Inferior parietal cortex (tissue), 1 donor: Measurements from ENCODE around the gene CCDC28B.

Source experiments
- DNase-seq: peaks from one replicate; pipeline ENCODE4 v3.0.0-alpha.2; 2016; ENCODE audit errors: extremely low spot score

CCDC28B gene

DNA sequence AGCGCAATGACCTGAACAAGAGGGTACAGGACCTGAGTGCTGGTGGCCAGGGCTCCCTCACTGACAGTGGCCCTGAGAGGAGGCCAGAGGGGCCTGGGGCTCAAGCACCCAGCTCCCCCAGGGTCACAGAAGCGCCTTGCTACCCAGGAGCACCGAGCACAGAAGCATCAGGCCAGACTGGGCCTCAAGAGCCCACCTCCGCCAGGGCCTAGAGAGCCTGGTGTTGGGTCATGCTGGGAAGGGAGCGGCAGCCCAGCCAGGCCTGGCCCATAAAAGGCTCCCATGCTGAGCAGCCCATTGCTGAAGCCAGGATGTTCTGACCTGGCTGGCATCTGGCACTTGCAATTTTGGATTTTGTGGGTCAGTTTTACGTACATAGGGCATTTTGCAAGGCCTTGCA lies 5.4 kb upstream of the CCDC28B start:
- no peak for DNase-seq

- DNase-seq = no peak
Observed at GRCh38 chr1:32195531-32195930, 4.9 kb upstream of the CCDC28B start.

- peak; percentile 20 for DNase-seq
Observed at GRCh38 chr1:32195972-32196823, 4.2 kb upstream of the CCDC28B start.

- no peak for DNase-seq
Observed at GRCh38 chr1:32197074-32197473, 3.3 kb upstream of the CCDC28B start.

- DNase-seq = no peak
Observed at GRCh38 chr1:32197837-32198236, 2.6 kb upstream of the CCDC28B start.

- no peak for DNase-seq
Observed at GRCh38 chr1:32198237-32199042, 2.0 kb upstream of the CCDC28B start.

- DNase-seq = no peak
Observed at GRCh38 chr1:32199043-32199716, 1.2 kb upstream of the CCDC28B start.

- DNase-seq = no peak
Observed at GRCh38 chr1:32199717-32200072, 700 bp upstream of the CCDC28B start.

DNA sequence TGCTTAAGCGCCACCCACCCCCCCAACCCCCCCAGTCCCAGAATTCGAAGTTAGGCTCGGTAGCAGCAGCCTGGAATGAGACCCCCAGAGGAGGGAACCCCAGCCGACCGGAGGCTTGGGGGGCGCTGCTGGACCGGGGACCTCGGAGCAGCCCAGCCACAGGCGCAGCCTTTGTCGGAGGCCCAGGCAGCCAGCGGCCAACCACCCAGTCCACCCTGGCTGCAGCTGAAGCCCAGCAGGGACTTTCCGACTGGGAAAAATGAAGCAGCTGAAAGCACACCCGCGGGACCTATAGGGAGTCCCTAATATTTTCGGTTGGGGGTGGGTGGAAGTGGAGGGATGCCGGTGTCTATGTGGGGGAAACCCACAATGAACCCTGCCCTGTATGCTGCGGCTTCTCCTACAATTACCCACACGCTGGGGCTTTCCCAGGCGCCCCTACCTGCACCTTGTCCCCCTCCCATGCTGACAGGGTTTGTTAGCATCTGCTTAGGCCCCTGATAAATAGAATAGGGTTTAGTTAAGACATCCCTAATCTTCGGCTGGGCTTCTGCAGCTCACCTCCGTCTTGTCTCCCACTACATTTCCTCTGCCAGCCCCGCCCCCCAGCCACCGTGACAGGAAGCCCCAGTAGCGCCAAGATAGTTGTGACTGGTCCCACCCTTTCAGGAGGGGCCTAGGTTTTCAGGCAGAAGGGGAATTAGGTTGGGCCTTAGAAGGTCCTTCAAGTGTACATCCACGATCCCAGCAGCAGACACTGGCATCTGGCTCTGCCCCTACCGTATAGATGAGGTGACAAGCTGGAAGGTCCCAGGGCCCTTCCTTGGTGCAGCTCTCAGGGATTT lies 838 bp downstream of the CCDC28B start:
- DNase-seq = peak; percentile 13

DNA sequence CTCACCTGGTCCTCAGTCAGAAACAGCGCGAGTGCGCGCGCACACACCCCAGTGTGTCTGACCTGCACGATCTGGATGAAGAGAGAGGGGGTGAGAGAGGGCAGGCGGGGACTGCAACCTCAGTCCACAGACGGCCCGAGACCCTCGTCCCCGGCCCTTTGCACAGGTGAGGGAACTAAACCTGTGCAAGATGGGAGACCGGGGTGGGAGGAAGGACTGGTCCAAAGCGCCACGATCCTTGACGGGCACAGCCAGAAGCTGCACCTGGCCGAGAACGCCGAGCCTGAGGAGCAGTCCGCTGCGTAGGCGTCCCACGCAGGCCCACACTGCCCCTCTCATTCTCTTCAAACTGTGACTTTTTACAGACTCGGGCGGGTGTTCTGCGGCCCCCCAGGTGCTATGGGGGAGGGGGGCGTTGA lies 4.6 kb downstream of the CCDC28B start:
- DNase-seq = no peak

GRCh38 chr1:32205401-32206370 lies 5.3 kb downstream of the CCDC28B start, which contains the start of gene IQCC:
Gene IQCC (plus strand): TSS chr1:32205671. CDS start chr1:32205682, 11 bp downstream.
- peak; percentile 90 for DNase-seq

DNA sequence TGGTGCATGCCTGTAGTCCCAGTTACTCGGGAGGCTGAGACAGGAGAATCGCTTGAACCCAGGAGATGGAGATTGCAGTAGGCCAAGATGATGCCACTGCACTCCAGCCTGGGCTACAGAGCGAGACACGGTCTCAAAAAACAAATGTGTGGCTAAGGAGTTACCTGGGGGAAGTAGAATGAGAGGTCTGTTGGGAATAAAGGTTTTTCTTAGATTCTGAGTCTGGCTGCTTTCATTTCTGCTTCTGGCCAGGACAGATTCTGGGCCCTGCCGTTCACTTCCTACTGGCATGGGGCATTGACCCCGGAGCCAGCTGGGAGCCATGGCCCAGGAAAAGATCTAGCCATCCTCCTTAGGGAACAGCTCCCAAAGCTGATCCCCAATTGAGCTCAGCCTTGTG lies 8.1 kb downstream of the CCDC28B start:
- no peak for DNase-seq

DNA sequence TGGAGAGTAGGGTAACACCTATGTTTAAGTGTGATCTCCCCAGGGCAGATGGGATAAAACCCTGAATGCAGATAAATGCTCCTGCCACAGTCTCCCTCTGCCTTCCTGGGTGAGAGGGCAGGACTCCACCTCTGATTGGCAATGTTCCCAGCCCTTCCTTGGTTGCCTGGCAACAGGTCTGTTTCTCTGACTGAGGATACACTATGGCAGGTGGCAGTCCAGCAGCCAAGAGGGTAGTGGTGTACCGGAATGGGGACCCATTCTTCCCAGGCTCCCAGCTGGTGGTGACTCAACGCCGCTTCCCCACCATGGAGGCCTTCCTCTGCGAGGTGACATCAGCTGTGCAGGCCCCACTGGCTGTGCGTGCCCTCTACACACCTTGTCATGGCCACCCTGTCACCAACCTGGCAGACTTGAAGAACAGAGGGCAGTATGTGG lies 8.5 kb downstream of the CCDC28B start, which contains the start of gene DCDC2B:
DCDC2B (plus strand) TSS at position 199 of the 438 bp plus-strand sequence; CDS start at position 204, 5 bp downstream.
- DNase-seq = no peak

DNA sequence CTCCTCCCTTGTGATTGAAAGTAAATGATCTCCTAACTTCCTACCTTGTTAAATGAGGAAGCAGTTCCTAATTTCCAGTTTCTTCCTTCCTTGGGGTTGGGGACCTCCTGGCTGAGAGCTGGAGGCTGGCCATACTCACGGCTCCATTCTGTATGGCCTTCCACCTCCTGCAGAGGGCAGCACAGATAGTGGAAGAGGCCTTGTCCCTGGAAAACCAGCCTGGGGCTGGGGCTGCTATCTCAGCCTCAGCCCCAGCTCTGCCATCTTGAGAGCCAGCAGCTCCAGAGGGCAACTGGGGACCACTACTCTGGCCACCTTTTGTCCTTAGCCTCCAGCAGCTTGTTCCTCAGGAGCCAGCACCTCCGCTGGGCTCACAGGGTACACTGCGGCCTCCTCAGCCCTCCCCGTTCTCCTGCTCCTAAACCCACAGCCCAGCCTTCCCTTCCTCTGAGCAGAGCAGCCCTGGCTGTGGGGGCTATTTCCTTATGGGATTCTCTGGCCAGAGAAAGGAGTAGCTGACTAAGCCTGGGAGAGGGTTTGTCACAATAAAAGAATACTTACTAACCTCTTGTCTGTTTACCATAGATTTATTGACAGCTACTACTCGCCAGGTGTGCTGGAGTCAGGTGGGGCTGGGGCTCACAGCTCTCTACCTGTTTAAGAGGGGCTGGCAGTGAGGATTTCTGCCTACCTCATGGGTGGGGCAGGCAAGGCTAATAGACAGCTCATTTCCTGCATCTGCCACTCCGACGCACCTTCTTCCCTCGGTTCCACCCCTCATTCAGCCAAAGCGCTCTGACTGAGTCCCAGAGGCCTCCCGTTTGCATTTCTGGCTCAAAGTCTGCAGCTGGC lies 15.5 kb downstream of the CCDC28B start:
- peak; percentile 68 for DNase-seq

GRCh38 chr1:32216566-32216965 lies 16.2 kb downstream of the CCDC28B start:
- DNase-seq = no peak

GRCh38 chr1:32219022-32219421 lies 18.6 kb downstream of the CCDC28B start:
- DNase-seq = no peak

GRCh38 chr1:32220746-32221580 lies 20.6 kb downstream of the CCDC28B start:
- no peak for DNase-seq

DNA sequence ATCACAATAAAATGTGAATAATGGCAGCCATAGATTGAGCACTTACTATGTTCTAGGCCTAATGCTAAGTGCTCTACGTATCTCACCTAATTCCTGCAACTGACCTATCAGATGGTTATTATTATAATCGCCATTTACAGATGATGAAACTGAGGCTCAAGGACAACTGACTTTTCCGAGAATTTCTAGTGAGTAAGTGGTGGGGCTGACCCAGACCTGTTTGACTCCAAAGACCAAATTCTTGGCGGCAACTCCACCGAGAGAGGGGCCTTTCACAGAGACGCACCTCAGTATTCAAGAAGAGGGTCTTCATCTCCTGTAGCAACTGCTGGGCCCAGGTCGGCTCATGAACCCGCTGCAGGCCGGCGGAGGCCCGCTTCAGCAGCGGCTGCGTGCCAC lies 21.2 kb downstream of the CCDC28B start:
- no peak for DNase-seq
